ENCODE results near the gene SERP1. TPM values are rescaled to one million over a fixed set of nuclear protein-coding genes. Genes with fewer than 3 reads are reported as not detected.

Gene SERP1
- total RNA-seq, 4 donors from 2014 or later: 117 to 177 (median 144) TPM

- 66% methylated on average over 10 of the region's 10 CpGs for WGBS
- H3K9me3 ChIP-seq: no peaks in the 10 kb centered on the region
- H3K4me3 ChIP-seq: no peak overlapping the region
These were observed 18.6 kb downstream of the SERP1 start for GRCh38 chr3:150527464-150528255.

GRCh38 chr3:150523538-150523937, 22.8 kb downstream of the SERP1 start:
- Histone ChIP-seq H3K36me3 (no peaks in the 10 kb centered on the region), H3K4me3 (no peak overlapping the region), H3K27ac (replicated peaks in 1 of 4) (no peak overlapping the region), H3K27me3 (no peaks in the 10 kb centered on the region), H3K4me1 (no peaks in the 10 kb centered on the region), H3K9me3 (no peaks in the 10 kb centered on the region)
- DNase-seq (ENCODE audit: extremely low spot score): no peak
- no peak for TF ChIP-seq POLR2AphosphoS5 (IDR thresholded peaks at IDR 0.05)
- WGBS: 88% methylated on average over 2 of the region's 2 CpGs
- intact Hi-C loops (cut with DNase I): no loop called here

More at GRCh38 chr3:150527464-150528255, 18.6 kb downstream of the SERP1 start:
- Histone ChIP-seq H3K27me3 (no peaks in the 10 kb centered on the region), H3K4me1 (no peaks in the 10 kb centered on the region), H3K27ac (replicated peaks in 1 of 4) (no peak overlapping the region), H3K36me3 (no peaks in the 10 kb centered on the region)
- intact Hi-C loops (cut with DNase I): no loop called here
- no peak for DNase-seq (ENCODE audit: extremely low spot score)
- TF ChIP-seq EP300 (IDR thresholded peaks at IDR 0.05) (no peak), POLR2A (IDR thresholded peaks at IDR 0.05; ENCODE audit: low read depth) (no peak), POLR2AphosphoS5 (IDR thresholded peaks at IDR 0.05) (no peak), CTCF (IDR thresholded peaks at IDR 0.05) (no peak)

GRCh38 chr3:150521463-150521862, 24.8 kb downstream of the SERP1 start:
- Histone ChIP-seq H3K9me3 (no peaks in the 10 kb centered on the region), H3K4me3 (no peak overlapping the region), H3K27me3 (no peaks in the 10 kb centered on the region), H3K36me3 (no peaks in the 10 kb centered on the region), H3K4me1 (no peaks in the 10 kb centered on the region), H3K27ac (replicated peaks in 1 of 4) (no peak overlapping the region)
- WGBS: 85% methylated on average over 2 of the region's 2 CpGs
- no peak for TF ChIP-seq EP300 (IDR thresholded peaks at IDR 0.05)
- no peak for TF ChIP-seq POLR2A (IDR thresholded peaks at IDR 0.05; ENCODE audit: low read depth)
- no peak for TF ChIP-seq CTCF (IDR thresholded peaks at IDR 0.05)
- no peak for TF ChIP-seq POLR2AphosphoS5 (IDR thresholded peaks at IDR 0.05)
- no peak for DNase-seq (ENCODE audit: extremely low spot score)
- intact Hi-C loops (cut with DNase I): no loop called here

GRCh38 chr3:150520408-150520807, 25.9 kb downstream of the SERP1 start:
- Histone ChIP-seq H3K36me3 (no peaks in the 10 kb centered on the region), H3K4me3 (no peak overlapping the region), H3K27me3 (no peaks in the 10 kb centered on the region), H3K4me1 (no peaks in the 10 kb centered on the region), H3K9me3 (no peaks in the 10 kb centered on the region), H3K27ac (replicated peaks in 1 of 4) (no peak overlapping the region)
- intact Hi-C loops (cut with DNase I): no loop called here
- DNase-seq (ENCODE audit: extremely low spot score): no peak
- no peak for TF ChIP-seq POLR2AphosphoS5 (IDR thresholded peaks at IDR 0.05)
- TF ChIP-seq CTCF (IDR thresholded peaks at IDR 0.05): no peak
- no peak for TF ChIP-seq EP300 (IDR thresholded peaks at IDR 0.05)
- TF ChIP-seq POLR2A (IDR thresholded peaks at IDR 0.05; ENCODE audit: low read depth): no peak
- WGBS: 91% methylated on average over 24 of the region's 24 CpGs

- TF ChIP-seq EP300 (IDR thresholded peaks at IDR 0.05): no peak
- TF ChIP-seq POLR2A (IDR thresholded peaks at IDR 0.05; ENCODE audit: low read depth): no peak
- TF ChIP-seq CTCF (IDR thresholded peaks at IDR 0.05): no peak
- no peak for TF ChIP-seq POLR2AphosphoS5 (IDR thresholded peaks at IDR 0.05)
These were observed 27.3 kb downstream of the SERP1 start for GRCh38 chr3:150519026-150519425.

More at GRCh38 chr3:150519026-150519425, 27.3 kb downstream of the SERP1 start:
- Histone ChIP-seq H3K27me3 (no peaks in the 10 kb centered on the region), H3K4me3 (no peak overlapping the region), H3K4me1 (no peaks in the 10 kb centered on the region), H3K9me3 (no peaks in the 10 kb centered on the region), H3K36me3 (no peaks in the 10 kb centered on the region), H3K27ac (replicated peaks in 1 of 4) (no peak overlapping the region)
- no peak for DNase-seq (ENCODE audit: extremely low spot score)
- intact Hi-C loops (cut with DNase I): no loop called here
- 90% methylated on average over 3 of the region's 3 CpGs for WGBS

All from esophagus muscularis mucosa (tissue), 4 donors.